A673 (cell line): ENCODE measurements around the gene TIMM13. TPM values are rescaled to one million over a fixed set of nuclear protein-coding genes. Genes with fewer than 3 reads are reported as not detected.

Source experiments
- BruUV-seq: library from RNA; stranded (reverse); fragments of 400-500 nt; replicated peaks from 2 replicates; lab custom pipeline; 2021; lab: Mats Ljungman, UMichigan
- CTCF ChIA-PET: fragments of 300-600 bp; sonication (Branson Sonifier 250); formaldehyde crosslinking; loops from one replicate; lab custom pipeline; 2022; ENCODE audit warnings: antibody characterized with exemption; lab: Charles Lee
- POLR2A ChIA-PET: fragments of 300-600 bp; sonication (Branson Sonifier 250); formaldehyde crosslinking; loops from one replicate; lab custom pipeline; 2022; ENCODE audit warnings: antibody characterized with exemption; ENCODE audit not compliant: low non-redundant PET; lab: Charles Lee
- DNase-seq: peaks from one replicate; pipeline ENCODE4 v3.0.0-alpha.2; 2015; ENCODE audit warnings: low spot score
- H3K27ac ChIP-seq: fragments of 200-600 bp; sonication (generic); 2 replicates; pipeline ENCODE4 v1.5.1; 2016; ENCODE audit warnings: mixed run types, low read depth, mild to moderate bottlenecking, mixed read lengths, antibody characterized with exemption, low read length; ENCODE audit not compliant: poor library complexity, severe bottlenecking
- H3K27me3 ChIP-seq: fragments of 200-600 bp; sonication (generic); replicated peaks from 2 replicates; pipeline ENCODE4 v1.6.1; 2017; ENCODE audit warnings: mixed run types, low read depth, mild to moderate bottlenecking, mixed read lengths, antibody characterized with exemption, low read length; ENCODE audit not compliant: insufficient read depth, poor library complexity
- H3K36me3 ChIP-seq: fragments of 200-600 bp; sonication (generic); 2 replicates; pipeline ENCODE4 v1.6.1; 2016; ENCODE audit warnings: mixed run types, mild to moderate bottlenecking, mixed read lengths, antibody characterized with exemption, low read length; ENCODE audit not compliant: insufficient read depth, poor library complexity, severe bottlenecking
- H3K4me1 ChIP-seq: fragments of 200-600 bp; sonication (generic); 2 replicates; pipeline ENCODE4 v1.6.1; 2017; ENCODE audit warnings: mixed run types, mild to moderate bottlenecking, mixed read lengths, antibody characterized with exemption, low read length; ENCODE audit not compliant: insufficient read depth, poor library complexity, severe bottlenecking
- H3K4me3 ChIP-seq: fragments of 200-600 bp; sonication (generic); 2 replicates; pipeline ENCODE4 v1.5.1; 2016; ENCODE audit warnings: low read depth, mixed run types, mild to moderate bottlenecking, mixed read lengths, low read length; ENCODE audit not compliant: poor library complexity, severe bottlenecking
- H3K9me3 ChIP-seq: fragments of 200-600 bp; sonication (generic); 2 replicates; pipeline ENCODE4 v1.6.1; 2016; ENCODE audit warnings: mixed run types, low read depth, mild to moderate bottlenecking, mixed read lengths, antibody characterized with exemption, low read length; ENCODE audit not compliant: poor library complexity, severe bottlenecking
- CTCF ChIP-seq: fragments of 300-800, 200-600 bp; sonication (generic); conservative IDR thresholded peaks from 2 replicates; pipeline ENCODE4 v1.5.1; 2017; ENCODE audit warnings: low read depth, mild to moderate bottlenecking, antibody characterized with exemption, low read length, moderate library complexity, mixed read lengths
- EZH2 ChIP-seq: fragments of 200-600 bp; sonication (generic); IDR thresholded peaks from 2 replicates; pipeline ENCODE4 v1.6.1; 2017; ENCODE audit warnings: borderline replicate concordance, low read depth, mild to moderate bottlenecking, mixed read lengths, antibody characterized with exemption, low read length; ENCODE audit not compliant: poor library complexity, severe bottlenecking
- intact Hi-C: fragments of 100-400 bp; cut with micrococcal nuclease; formaldehyde crosslinking; loops from one replicate; pipeline ENCODE4 v1.10.0; 2022; ENCODE audit not compliant: unreplicated experiment
- total RNA-seq: library from RNA; stranded (reverse); gene quantifications from 2 replicates; pipeline ENCODE4 v1.2.3, GENCODE V29; 2021

Gene TIMM13
- total RNA-seq, 1 experiment from 2014 or later: 213 TPM

GRCh38 chr19:2438178-2438577, 10.8 kb upstream of the TIMM13 start:
- CTCF ChIA-PET: interaction anchor here (0.6 to 0.7 kb wide), 2 partner anchors 31 to 417 kb away, joined by 3 to 5 read pairs; no protein-coding TSS in a partner anchor
- POLR2A ChIA-PET: no interaction called here
- intact Hi-C loops: no loop called here
- no peak for TF ChIP-seq EZH2
- no peak for TF ChIP-seq CTCF
- peaks cover 77% of the 10 kb centered on the region for H3K36me3 ChIP-seq
- no peak overlapping the region for H3K4me3 ChIP-seq
- no peaks in the 10 kb centered on the region for H3K4me1 ChIP-seq
- no peak overlapping the region for H3K27ac ChIP-seq
- DNase-seq: no peak
- no peaks in the 10 kb centered on the region for H3K27me3 ChIP-seq
- no peaks in the 10 kb centered on the region for H3K9me3 ChIP-seq
- BruUV-seq: no TSS peak

GRCh38 chr19:2436926-2437325, 9.5 kb upstream of the TIMM13 start:
- CTCF ChIA-PET: no interaction called here
- H3K4me3 ChIP-seq: no peak overlapping the region
- DNase-seq: no peak
- POLR2A ChIA-PET: no interaction called here
- no peaks in the 10 kb centered on the region for H3K4me1 ChIP-seq
- no peaks in the 10 kb centered on the region for H3K27me3 ChIP-seq
- intact Hi-C loops: no loop called here
- BruUV-seq: no TSS peak
- no peak overlapping the region for H3K27ac ChIP-seq
- H3K9me3 ChIP-seq: no peaks in the 10 kb centered on the region
- H3K36me3 ChIP-seq: peaks cover 72% of the 10 kb centered on the region
- TF ChIP-seq CTCF (no peak), EZH2 (no peak)

GRCh38 chr19:2436384-2436783, 9.0 kb upstream of the TIMM13 start:
- Histone ChIP-seq H3K36me3 (peaks cover 72% of the 10 kb centered on the region), H3K4me3 (no peak overlapping the region), H3K27me3 (no peaks in the 10 kb centered on the region), H3K4me1 (no peaks in the 10 kb centered on the region), H3K9me3 (no peaks in the 10 kb centered on the region), H3K27ac (no peak overlapping the region)
- ChIA-PET POLR2A (no interaction called here), CTCF (no interaction called here)
- intact Hi-C loops: no loop called here
- no peak for DNase-seq
- BruUV-seq: no TSS peak
- no peak for TF ChIP-seq EZH2
- TF ChIP-seq CTCF: no peak
